B cell (primary cell): ENCODE results near the gene EN1. TPM values are rescaled to one million over a fixed set of nuclear protein-coding genes. Genes with fewer than 3 reads are reported as not detected.

Experiments used
- ATAC-seq: fragments of 200-7000 bp; cut with Tn5 transposase; one replicate; pipeline ENCODE4 v1.10.0; 2021; ENCODE audit warnings: low read depth, mild to moderate bottlenecking, moderate number of reproducible peaks, moderate library complexity
- CTCF ChIA-PET: fragments of 350-600 bp; sonication (Branson Sonifier 250); formaldehyde crosslinking; loops from one replicate; lab custom pipeline; 2021; ENCODE audit warnings: antibody characterized with exemption, inconsistent platforms; lab: Charles Lee
- POLR2A ChIA-PET: fragments of 350-600 bp; sonication (Branson Sonifier 250); formaldehyde crosslinking; loops from one replicate; lab custom pipeline; 2021; ENCODE audit warnings: antibody characterized with exemption; lab: Charles Lee
- DNase-seq: peaks from one replicate; pipeline ENCODE4 v3.0.0; 2013
- H2AFZ ChIP-seq: 2 replicates; pipeline ENCODE4 v1.6.1; 2012; ENCODE audit warnings: mild to moderate bottlenecking, low read depth, low read length; ENCODE audit not compliant: insufficient read depth, poor library complexity, severe bottlenecking
- H3K27ac ChIP-seq, 2 donors: 1 replicate in 1 of 2; 2 replicates in 1 of 2; pipeline ENCODE4 v1.5.1; 2012 to 2013; ENCODE audit warnings: low read length in 2 of 2, mild to moderate bottlenecking in 2 of 2, moderate library complexity in 1 of 2
- H3K27me3 ChIP-seq, 4 experiments: fragments of 200-600 bp in 1 of 4; sonication (generic) in 1 of 4; replicated peaks in 1 of 4; 1 replicate in 2 of 4; 2 replicates in 2 of 4; pipeline versions ENCODE4 v1.6.1 to v1.7.0; 2013 to 2016; ENCODE audit warnings: low read length in 3 of 4, mild to moderate bottlenecking in 2 of 4, mixed read lengths in 1 of 4, moderate library complexity in 1 of 4; ENCODE audit not compliant: insufficient read depth in 4 of 4, control insufficient read depth in 3 of 4; ENCODE audit errors: control extremely low read depth in 1 of 4
- H3K36me3 ChIP-seq, 2 experiments: replicated peaks in 1 of 2; 1 replicate in 1 of 2; 2 replicates in 1 of 2; pipeline versions ENCODE4 v1.6.1 to v1.7.1; 2013; ENCODE audit warnings: low read length in 1 of 2; ENCODE audit not compliant: insufficient read depth in 2 of 2, control insufficient read depth in 1 of 2; ENCODE audit errors: control extremely low read depth in 1 of 2, extremely low read depth in 1 of 2
- H3K4me1 ChIP-seq, 2 donors: fragments of 200-600 bp in 1 of 2; sonication (generic) in 1 of 2; 1 replicate in 1 of 2; 2 replicates in 1 of 2; pipeline versions ENCODE4 v1.5.1 to v1.6.1; 2013 to 2017; ENCODE audit warnings: low read length in 2 of 2; ENCODE audit not compliant: control insufficient read depth in 2 of 2, insufficient read depth in 2 of 2
- H3K4me2 ChIP-seq: replicated peaks from 2 replicates; pipeline ENCODE3; 2012; ENCODE audit warnings: mild to moderate bottlenecking, low read depth, low read length; ENCODE audit not compliant: poor library complexity, severe bottlenecking
- H3K4me3 ChIP-seq, 5 experiments: fragments of 200-600 bp in 1 of 5; sonication (generic) in 1 of 5; 1 replicate in 3 of 5; 2 replicates in 2 of 5; pipeline versions ENCODE4 v1.5.1 to v1.7.0; 2011 to 2016; ENCODE audit warnings: low read length in 4 of 5, mild to moderate bottlenecking in 4 of 5, low read depth in 2 of 5, control low read depth in 1 of 5, moderate library complexity in 1 of 5; ENCODE audit not compliant: insufficient read depth in 1 of 5; ENCODE audit errors: control extremely low read depth in 1 of 5, extremely low read depth in 1 of 5
- H3K79me2 ChIP-seq: fragments of 200-600 bp; sonication (generic); one replicate; pipeline ENCODE4 v1.6.0; 2016; ENCODE audit warnings: low read length; ENCODE audit not compliant: control insufficient read depth, insufficient read depth
- H3K9ac ChIP-seq: fragments of 200-600 bp; sonication (generic); 2 replicates; pipeline ENCODE4 v1.6.1; 2017; ENCODE audit warnings: mild to moderate bottlenecking, low read length, moderate library complexity
- H3K9me3 ChIP-seq, 3 donors: one replicate each; pipeline versions ENCODE4 v1.6.1 to v1.7.1; 2013; ENCODE audit warnings: low read length in 2 of 3; ENCODE audit not compliant: control insufficient read depth in 2 of 3, insufficient read depth in 1 of 3; ENCODE audit errors: control extremely low read depth in 1 of 3
- H4K20me1 ChIP-seq: 2 replicates; pipeline ENCODE4 v1.6.0; 2012; ENCODE audit warnings: mild to moderate bottlenecking, low read length; ENCODE audit not compliant: insufficient read depth, control insufficient read depth, poor library complexity, severe bottlenecking
- H3K27ac Mint-ChIP-seq: one replicate; pipeline ENCODE4 v1.8.0; 2021; ENCODE audit warnings: mixed read lengths
- H3K27me3 Mint-ChIP-seq: one replicate; pipeline ENCODE4 v1.8.0; 2021; ENCODE audit warnings: mixed read lengths
- H3K4me1 Mint-ChIP-seq: one replicate; pipeline ENCODE4 v1.8.0; 2021; ENCODE audit warnings: mixed read lengths
- H3K4me3 Mint-ChIP-seq: one replicate; pipeline ENCODE4 v1.8.0; 2021; ENCODE audit warnings: mixed read lengths
- H3K9me3 Mint-ChIP-seq: one replicate; pipeline ENCODE4 v1.8.0; 2022; ENCODE audit warnings: mixed read lengths; ENCODE audit not compliant: insufficient read depth
- EZH2 ChIP-seq: IDR thresholded peaks from 2 replicates; pipeline ENCODE4 v1.6.1; 2012; ENCODE audit warnings: borderline replicate concordance, low read depth, mild to moderate bottlenecking, moderate library complexity, low read length; ENCODE audit not compliant: insufficient read depth, poor library complexity, severe bottlenecking
- WGBS: methylation state at CpG from one replicate; pipeline ENCODE4 v1.1.5; 2013; ENCODE audit warnings: missing lambda C conversion rate; ENCODE audit not compliant: insufficient coverage; 5-methylcytosine and 5-hydroxymethylcytosine counted together
- intact Hi-C: fragments of 100-400 bp; cut with micrococcal nuclease; formaldehyde crosslinking; loops from one replicate; pipeline ENCODE4 v1.10.0; 2022
- polyA plus RNA-seq: library from polyadenylated mRNA; depleted of rRNA; stranded (reverse); fragments of >200 nt; gene quantifications from 2 replicates; pipeline ENCODE4 v1.2.3, GENCODE V29; 2012
- total RNA-seq, 2 donors: library from RNA; stranded (reverse); fragments of 120-200 nt in 1 of 2; gene quantifications; 1 replicate in 1 of 2; 2 replicates in 1 of 2; pipeline versions ENCODE4 v1.2.3 to v1.2.4, GENCODE V29; 2013 to 2022
- TF ChIP-seq, protein P1 (sequence below): fragments of 200-600 bp; IDR thresholded peaks from one replicate; pipeline ENCODE4 v1.8.0; 2022; ENCODE audit warnings: antibody characterized with exemption, mild to moderate bottlenecking

Gene EN1
- total and polyA plus RNA-seq, 2 donors (not counting 1 experiment from before 2014, with no cell fraction given), result not detected

GRCh38 chr2:118813111-118813510 lies 34.3 kb downstream of the EN1 start:
- peaks cover 0 to 46% (median 10%) of the 10 kb centered on the region in 4 experiments for H3K27me3 ChIP-seq
- Mint-ChIP-seq H3K27ac (no peak overlapping the region), H3K4me3 (no peak overlapping the region), H3K9me3 (no peaks in the 10 kb centered on the region), H3K27me3 (peaks cover 57% of the 10 kb centered on the region), H3K4me1 (no peaks in the 10 kb centered on the region)
- ChIA-PET CTCF (no interaction called here), POLR2A (no interaction called here)
- 64% methylated on average over 6 of the region's 8 CpGs for WGBS
- no peak overlapping the region for H3K27ac ChIP-seq
- H4K20me1 ChIP-seq, result no peaks in the 10 kb centered on the region
- H2AFZ ChIP-seq, result no peak overlapping the region
- DNase-seq (no peak), ATAC-seq (no peak)
- no peaks in the 10 kb centered on the region for H3K36me3 ChIP-seq
- TF ChIP-seq, protein P1, sequence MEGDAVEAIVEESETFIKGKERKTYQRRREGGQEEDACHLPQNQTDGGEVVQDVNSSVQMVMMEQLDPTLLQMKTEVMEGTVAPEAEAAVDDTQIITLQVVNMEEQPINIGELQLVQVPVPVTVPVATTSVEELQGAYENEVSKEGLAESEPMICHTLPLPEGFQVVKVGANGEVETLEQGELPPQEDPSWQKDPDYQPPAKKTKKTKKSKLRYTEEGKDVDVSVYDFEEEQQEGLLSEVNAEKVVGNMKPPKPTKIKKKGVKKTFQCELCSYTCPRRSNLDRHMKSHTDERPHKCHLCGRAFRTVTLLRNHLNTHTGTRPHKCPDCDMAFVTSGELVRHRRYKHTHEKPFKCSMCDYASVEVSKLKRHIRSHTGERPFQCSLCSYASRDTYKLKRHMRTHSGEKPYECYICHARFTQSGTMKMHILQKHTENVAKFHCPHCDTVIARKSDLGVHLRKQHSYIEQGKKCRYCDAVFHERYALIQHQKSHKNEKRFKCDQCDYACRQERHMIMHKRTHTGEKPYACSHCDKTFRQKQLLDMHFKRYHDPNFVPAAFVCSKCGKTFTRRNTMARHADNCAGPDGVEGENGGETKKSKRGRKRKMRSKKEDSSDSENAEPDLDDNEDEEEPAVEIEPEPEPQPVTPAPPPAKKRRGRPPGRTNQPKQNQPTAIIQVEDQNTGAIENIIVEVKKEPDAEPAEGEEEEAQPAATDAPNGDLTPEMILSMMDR, result no peak
- no peak for TF ChIP-seq EZH2
- no peak overlapping the region for H3K4me2 ChIP-seq
- intact Hi-C loops, result no loop called here
- H3K79me2 ChIP-seq, result no peaks in the 10 kb centered on the region
- H3K9me3 ChIP-seq, result peaks cover 0 to 3% (median 0%) of the 10 kb centered on the region in 3 donors
- no peak overlapping the region for H3K9ac ChIP-seq
- H3K4me3 ChIP-seq, result no peak overlapping the region
- peaks cover 0 to 4% of the 10 kb centered on the region in 2 donors for H3K4me1 ChIP-seq

- POLR2A ChIA-PET, result no interaction called here
- peaks cover 0 to 4% of the 10 kb centered on the region in 2 donors for H3K4me1 ChIP-seq
- intact Hi-C loops, result no loop called here
- Mint-ChIP-seq H3K27ac (no peak overlapping the region), H3K9me3 (no peaks in the 10 kb centered on the region), H3K4me3 (no peak overlapping the region), H3K4me1 (no peaks in the 10 kb centered on the region), H3K27me3 (peaks cover 61% of the 10 kb centered on the region)
- ATAC-seq, result no peak
- TF ChIP-seq, protein P1, result no peak
- TF ChIP-seq EZH2, result no peak
- no peak overlapping the region for H3K4me2 ChIP-seq
- no peaks in the 10 kb centered on the region for H3K79me2 ChIP-seq
- H2AFZ ChIP-seq, result no peak overlapping the region
- peaks cover 0 to 46% (median 10%) of the 10 kb centered on the region in 4 experiments for H3K27me3 ChIP-seq
- H3K9ac ChIP-seq, result no peak overlapping the region
- no peak overlapping the region for H3K27ac ChIP-seq
- no peak for DNase-seq
- H4K20me1 ChIP-seq, result no peaks in the 10 kb centered on the region
- no peaks in the 10 kb centered on the region for H3K36me3 ChIP-seq
- peaks cover 0 to 5% (median 0%) of the 10 kb centered on the region in 3 donors for H3K9me3 ChIP-seq
- CTCF ChIA-PET, result no interaction called here
- 42% methylated on average over 6 of the region's 6 CpGs for WGBS
- H3K4me3 ChIP-seq, result no peak overlapping the region
Observed at GRCh38 chr2:118812552-118812951, 34.9 kb downstream of the EN1 start.
